GM19043 (cell line): ENCODE measurements around the gene EIF5AL1.
"Not testable (repeated sequence)": the region's sequence is repeated elsewhere in the genome, so short reads cannot be mapped to it uniquely, and the experiment has no call there.

Experiments
- ATAC-seq: cut with Tn5 transposase; IDR thresholded peaks from one replicate; pipeline ENCODE4 v1.9.1; 2021; ENCODE audit warnings: low read depth; ENCODE audit not compliant: unreplicated experiment

EIF5AL1 gene

DNA sequence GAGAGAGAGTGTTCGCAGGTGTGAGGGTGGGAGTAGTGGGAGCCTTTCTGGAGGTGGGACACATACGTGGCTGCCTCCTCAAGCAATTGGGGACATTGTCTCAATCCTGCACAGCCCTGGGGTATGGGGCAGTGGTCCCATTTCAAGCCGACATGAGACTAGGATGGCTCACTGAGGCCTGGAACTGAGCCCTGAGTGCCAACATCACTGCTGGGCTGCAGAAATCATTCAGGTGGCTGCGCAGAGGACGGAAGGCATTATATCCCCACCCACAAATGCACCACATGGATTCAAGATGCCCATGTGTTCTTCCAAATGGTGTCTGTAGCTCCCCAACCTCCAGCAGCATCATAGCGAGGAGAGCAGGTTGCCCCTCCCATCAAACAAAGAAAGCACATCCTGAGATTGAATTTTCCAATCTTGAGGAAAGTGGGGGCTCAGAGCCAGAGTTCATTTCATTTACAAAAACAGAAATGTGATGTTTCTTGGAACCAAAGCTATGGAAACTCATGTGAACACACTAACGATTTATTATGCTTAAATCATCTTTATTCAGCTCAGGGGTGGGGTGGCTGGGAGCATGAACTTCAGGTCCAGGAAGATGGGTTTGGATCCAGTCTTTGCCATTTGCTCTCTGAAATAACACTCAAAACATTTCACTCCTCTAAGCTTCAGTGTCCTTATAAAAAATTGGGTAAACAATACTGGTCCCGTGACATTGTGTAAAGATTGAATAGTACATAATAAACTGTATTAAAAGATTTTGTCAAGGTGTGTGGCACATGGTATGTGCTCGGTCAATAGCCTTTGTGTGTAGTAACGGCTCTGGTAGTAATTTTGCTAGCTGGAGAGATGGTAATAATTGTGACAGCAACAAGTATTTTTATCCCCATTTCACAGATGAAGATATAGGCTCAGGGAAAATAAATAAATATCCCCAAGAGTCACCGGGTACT, 43.3 kb downstream of the EIF5AL1 start:
- ATAC-seq: no peak

GRCh38 chr10:79556961-79557360, 44.6 kb downstream of the EIF5AL1 start:
- ATAC-seq: not testable (repeated sequence)

DNA sequence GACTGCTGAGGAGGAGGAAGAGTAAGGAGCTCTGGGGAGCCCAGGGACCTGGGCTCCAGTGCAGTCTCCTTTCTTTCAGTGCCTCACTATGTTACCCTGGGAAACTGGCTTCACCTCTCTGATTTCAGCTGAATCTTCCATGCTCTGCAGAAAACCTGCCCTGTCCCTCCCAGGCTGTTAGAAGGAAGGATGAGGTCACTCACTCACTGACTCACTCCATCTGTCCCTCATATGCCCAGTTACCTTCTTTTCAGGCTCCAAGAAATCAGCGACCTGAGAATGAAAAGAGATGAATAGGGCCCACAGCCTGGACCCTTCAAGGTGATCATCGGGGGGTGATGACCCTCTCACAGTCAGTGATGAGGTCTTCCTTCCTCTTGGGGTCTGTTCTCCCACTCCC, 47.4 kb downstream of the EIF5AL1 start:
- ATAC-seq: no peak

- no peak for ATAC-seq
These were observed 47.9 kb downstream of the EIF5AL1 start, which contains the start of gene SFTPA2 for GRCh38 chr10:79560160-79560709. TSS of gene SFTPA2 (minus strand) at chr10:79560407. CDS start at chr10:79559483, 924 bp downstream.

DNA sequence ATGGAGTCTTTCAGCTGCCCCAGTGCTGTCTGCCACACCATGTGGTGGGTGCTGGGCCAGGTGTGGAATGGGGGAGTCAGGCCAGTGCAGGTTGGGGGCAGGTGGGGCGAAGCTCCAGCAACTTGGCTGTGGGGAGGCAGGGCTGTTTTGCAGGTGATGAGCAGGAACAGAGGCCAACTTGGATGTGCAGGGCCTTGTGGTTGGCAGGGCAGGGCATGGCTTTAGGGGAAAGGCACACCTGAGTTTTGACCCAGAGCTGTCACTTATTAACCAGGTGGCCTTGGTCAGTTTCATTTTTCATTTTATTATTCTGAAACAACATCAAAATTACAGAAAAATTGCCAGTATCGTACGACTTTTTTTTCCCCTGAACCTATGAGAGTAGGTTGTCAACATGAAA, 48.9 kb downstream of the EIF5AL1 start:
- ATAC-seq: no peak

- no peak for ATAC-seq
These were observed 49.9 kb downstream of the EIF5AL1 start for GRCh38 chr10:79562135-79562756.

DNA sequence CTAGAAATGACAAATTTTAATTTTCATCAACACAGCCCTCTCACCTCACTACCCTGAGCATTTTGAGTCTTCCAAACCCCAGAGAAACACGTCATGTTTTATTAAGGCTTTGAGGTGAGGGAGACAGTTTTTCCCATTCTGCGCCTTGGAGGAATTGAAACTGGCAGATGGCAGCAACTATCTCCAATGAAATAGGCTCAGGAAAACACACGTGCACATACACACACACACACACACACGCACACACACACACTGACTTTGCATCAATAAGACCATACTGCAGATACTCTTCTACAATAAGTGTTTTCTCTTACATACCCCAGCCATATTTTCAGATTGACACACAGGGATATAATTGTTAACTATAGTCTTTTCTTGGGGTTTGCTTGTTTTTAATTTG, 51.1 kb downstream of the EIF5AL1 start:
- no peak for ATAC-seq
